BLaER1 treated with 17β-estradiol and CSF1 and Interleukin-3, amounts not matched to agents 10 nM and 100 nM (cell line): ENCODE data around the gene MTFP1.
A peak's percentile ranks its signal among the peaks of the same experiment; 100 is the strongest.

Experiments
- H3K27ac ChIP-seq, 11 experiments: shearing (Covaris generic); formaldehyde crosslinking; 2 replicates each; pipeline ENCODE4 v1.8.1; 2022
- H3K27me3 ChIP-seq, 11 experiments: shearing (Covaris generic); formaldehyde crosslinking; 2 replicates each; pipeline ENCODE4 v1.8.1; 2022
- H3K36me3 ChIP-seq, 11 experiments: shearing (Covaris generic); formaldehyde crosslinking; 2 replicates each; pipeline ENCODE4 v1.8.1; 2022
- H3K4me1 ChIP-seq, 10 experiments: shearing (Covaris generic); formaldehyde crosslinking; 2 replicates each; pipeline ENCODE4 v1.8.1; 2022
- H3K4me2 ChIP-seq, 11 experiments: shearing (Covaris generic); formaldehyde crosslinking; 2 replicates each; pipeline ENCODE4 v1.8.1; 2022
- H3K4me3 ChIP-seq, 10 experiments: shearing (Covaris generic); formaldehyde crosslinking; 2 replicates each; pipeline ENCODE4 v1.8.1; 2022
- H3K9ac ChIP-seq, 11 experiments: shearing (Covaris generic); formaldehyde crosslinking; 2 replicates each; pipeline ENCODE4 v1.8.1; 2022
- H3K9me3 ChIP-seq, 11 experiments: shearing (Covaris generic); formaldehyde crosslinking; replicated peaks in 1 of 11; 2 replicates each; pipeline ENCODE4 v1.8.1; 2022
- H4K20me1 ChIP-seq, 11 experiments: shearing (Covaris generic); formaldehyde crosslinking; 2 replicates each; pipeline ENCODE4 v1.8.1; 2022
- Cebpa-rat ChIP-seq, 11 experiments: shearing (Covaris generic); IDR thresholded peaks; 2 replicates each; pipeline ENCODE4 v1.8.1; 2022

The MTFP1 gene

DNA sequence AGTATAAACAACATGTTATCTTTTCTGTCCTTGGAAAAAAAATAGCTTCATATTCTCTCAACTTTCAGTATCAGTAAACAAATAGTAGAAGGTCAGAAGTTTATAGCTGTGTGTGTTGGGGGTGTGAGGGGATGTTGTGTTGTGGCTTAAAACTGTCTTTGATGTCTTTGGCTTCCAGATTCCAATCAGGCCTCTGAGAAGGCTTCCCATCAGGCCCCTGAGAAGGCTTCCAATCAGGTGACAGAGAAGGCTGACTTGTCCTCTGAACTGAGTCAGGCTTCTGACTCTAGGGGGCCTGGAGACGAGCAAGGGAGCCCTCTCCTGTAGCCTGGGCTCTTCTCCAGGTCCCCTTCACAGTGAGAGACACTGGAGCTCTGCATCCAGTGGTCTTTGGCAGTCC lies 9.3 kb downstream of the MTFP1 start:
- peak overlapping the region; percentile 38 to 80 (median 70) for H3K4me2 ChIP-seq
- H3K36me3 ChIP-seq = peaks cover 0 to 11% (median 0%) of the 10 kb centered on the region in 11 experiments; a peak in 5 of 22 replicates
- H3K9ac ChIP-seq = no peak overlapping the region; a peak in 1 of 22 replicates
- H3K9me3 ChIP-seq = peaks cover 3 to 17% (median 9%) of the 10 kb centered on the region in 11 experiments; a peak in 17 of 22 replicates
- peaks cover 0 to 25% (median 0%) of the 10 kb centered on the region in 11 experiments; a peak in 4 of 22 replicates for H4K20me1 ChIP-seq
- peaks cover 0 to 32% (median 0%) of the 10 kb centered on the region in 11 experiments; a peak in 8 of 22 replicates for H3K27me3 ChIP-seq
- peak overlapping the region in 7 of 10 experiments; percentile 3 to 48 (median 19); a peak in 10 of 20 replicates for H3K4me3 ChIP-seq
- H3K27ac ChIP-seq = peak overlapping the region in 6 of 11 experiments; percentile 19 to 65 (median 52); a peak in 12 of 22 replicates
- peaks cover 11 to 23% (median 17%) of the 10 kb centered on the region in 10 experiments for H3K4me1 ChIP-seq
- no peak for TF ChIP-seq Cebpa-rat (IDR thresholded peaks at IDR 0.05)

DNA sequence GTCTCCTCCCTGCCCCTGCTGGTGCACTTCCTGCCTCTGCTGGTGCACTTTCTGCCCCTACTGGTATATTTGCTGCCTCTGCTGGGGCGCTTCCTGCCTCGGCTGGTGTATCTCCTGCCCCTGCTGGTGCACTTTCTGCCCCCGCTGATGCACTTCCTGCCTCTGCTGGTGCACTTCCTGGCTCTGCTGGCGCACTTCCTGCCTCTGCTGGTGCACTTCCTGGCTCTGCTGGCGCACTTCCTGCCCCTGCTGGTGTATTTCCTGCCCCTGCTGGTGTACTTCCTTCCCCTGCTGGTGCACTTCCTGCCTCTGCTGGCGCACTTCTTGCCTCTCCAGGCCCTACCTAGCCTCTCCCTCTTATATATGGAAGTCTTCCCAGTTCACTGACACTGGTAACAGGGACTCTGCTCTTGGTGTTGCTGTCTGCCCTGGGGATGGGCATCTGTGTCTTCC lies 10.1 kb downstream of the MTFP1 start:
- Histone ChIP-seq H3K27ac (peak overlapping the region in 8 of 11 experiments; percentile 8 to 65 (median 42); a peak in 14 of 22 replicates), H3K36me3 (peaks cover 0 to 6% (median 0%) of the 10 kb centered on the region in 11 experiments; a peak in 2 of 22 replicates), H3K9ac (no peak overlapping the region; a peak in 1 of 22 replicates), H3K4me2 (peak overlapping the region; percentile 38 to 80 (median 70)), H3K4me3 (peak overlapping the region in 9 of 10 experiments; percentile 3 to 48 (median 19); a peak in 14 of 20 replicates), H3K27me3 (peaks cover 0 to 39% (median 0%) of the 10 kb centered on the region in 11 experiments; a peak in 8 of 22 replicates), H4K20me1 (peaks cover 0 to 26% (median 0%) of the 10 kb centered on the region in 11 experiments; a peak in 3 of 22 replicates), H3K4me1 (peaks cover 11 to 23% (median 17%) of the 10 kb centered on the region in 10 experiments), H3K9me3 (peaks cover 3 to 17% (median 9%) of the 10 kb centered on the region in 11 experiments; a peak in 17 of 22 replicates)
- no peak for TF ChIP-seq Cebpa-rat (IDR thresholded peaks at IDR 0.05)

GRCh38 chr22:30436196-30436595 lies 10.6 kb downstream of the MTFP1 start:
- no peak for TF ChIP-seq Cebpa-rat (IDR thresholded peaks at IDR 0.05)
- Histone ChIP-seq H3K4me1 (peaks cover 14 to 27% (median 21%) of the 10 kb centered on the region in 10 experiments), H3K27ac (peak overlapping the region in 7 of 11 experiments; percentile 8 to 65 (median 51); a peak in 12 of 22 replicates), H3K9ac (no peak overlapping the region), H3K9me3 (peaks cover 3 to 17% (median 9%) of the 10 kb centered on the region in 11 experiments; a peak in 17 of 22 replicates), H3K27me3 (peaks cover 0 to 44% (median 0%) of the 10 kb centered on the region in 11 experiments; a peak in 8 of 22 replicates), H4K20me1 (peaks cover 0 to 25% (median 0%) of the 10 kb centered on the region in 11 experiments; a peak in 4 of 22 replicates), H3K36me3 (peaks cover 0 to 6% (median 0%) of the 10 kb centered on the region in 11 experiments; a peak in 2 of 22 replicates), H3K4me3 (peak overlapping the region in 3 of 10 experiments; percentile 12 to 26 (median 23); a peak in 1 of 20 replicates), H3K4me2 (peak overlapping the region; percentile 38 to 80 (median 70); a peak in 15 of 22 replicates)

GRCh38 chr22:30438559-30438958 lies 13.0 kb downstream of the MTFP1 start:
- H3K4me1 ChIP-seq = peaks cover 34 to 49% (median 42%) of the 10 kb centered on the region in 10 experiments
- no peak overlapping the region for H3K27ac ChIP-seq
- no peaks in the 10 kb centered on the region; a peak in 1 of 22 replicates for H3K36me3 ChIP-seq
- H4K20me1 ChIP-seq = peaks cover 0 to 39% (median 0%) of the 10 kb centered on the region in 11 experiments; a peak in 5 of 22 replicates
- no peak overlapping the region for H3K4me3 ChIP-seq
- peaks cover 0 to 62% (median 6%) of the 10 kb centered on the region in 11 experiments; a peak in 13 of 22 replicates for H3K27me3 ChIP-seq
- no peak for TF ChIP-seq Cebpa-rat (IDR thresholded peaks at IDR 0.05)
- H3K9ac ChIP-seq = no peak overlapping the region
- peaks cover 3 to 17% (median 9%) of the 10 kb centered on the region in 11 experiments; a peak in 17 of 22 replicates for H3K9me3 ChIP-seq
- H3K4me2 ChIP-seq = no peak overlapping the region

DNA sequence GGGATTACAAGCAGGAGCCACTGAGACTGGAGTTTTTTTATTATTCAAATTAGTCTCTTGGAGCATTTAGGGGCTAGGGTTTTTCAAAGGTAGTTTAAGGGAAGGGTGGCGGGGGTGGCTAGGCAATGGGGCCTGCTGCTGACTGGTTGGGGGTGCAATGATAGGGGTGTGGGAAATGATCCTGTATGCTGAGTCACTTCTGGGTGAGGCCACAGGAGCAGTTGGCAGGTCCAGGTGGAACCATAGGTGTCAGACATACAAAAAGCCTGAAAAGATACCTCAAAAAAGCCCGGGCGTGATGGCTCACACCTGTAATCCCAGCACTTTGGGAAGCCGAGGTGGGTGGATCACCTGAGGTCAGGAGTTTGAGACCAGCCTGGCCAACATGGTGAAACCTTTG lies 13.7 kb downstream of the MTFP1 start:
- Histone ChIP-seq H3K36me3 (no peaks in the 10 kb centered on the region), H3K4me3 (no peak overlapping the region), H3K27me3 (peaks cover 0 to 69% (median 10%) of the 10 kb centered on the region in 11 experiments; a peak in 15 of 22 replicates), H3K4me2 (no peak overlapping the region), H4K20me1 (peaks cover 0 to 45% (median 0%) of the 10 kb centered on the region in 11 experiments; a peak in 5 of 22 replicates), H3K9me3 (peaks cover 3 to 17% (median 9%) of the 10 kb centered on the region in 11 experiments; a peak in 17 of 22 replicates), H3K4me1 (peaks cover 34 to 50% (median 44%) of the 10 kb centered on the region in 10 experiments), H3K27ac (no peak overlapping the region), H3K9ac (no peak overlapping the region)
- TF ChIP-seq Cebpa-rat (IDR thresholded peaks at IDR 0.05) = no peak

- Histone ChIP-seq H3K4me1 (peaks cover 32 to 46% (median 40%) of the 10 kb centered on the region in 10 experiments), H4K20me1 (peaks cover 0 to 51% (median 0%) of the 10 kb centered on the region in 11 experiments; a peak in 5 of 22 replicates), H3K4me3 (no peak overlapping the region), H3K27me3 (peaks cover 0 to 75% (median 13%) of the 10 kb centered on the region in 11 experiments; a peak in 16 of 22 replicates), H3K27ac (no peak overlapping the region), H3K36me3 (no peaks in the 10 kb centered on the region), H3K9ac (no peak overlapping the region), H3K9me3 (peaks cover 3 to 17% (median 9%) of the 10 kb centered on the region in 11 experiments; a peak in 17 of 22 replicates), H3K4me2 (no peak overlapping the region)
- no peak for TF ChIP-seq Cebpa-rat (IDR thresholded peaks at IDR 0.05)
Observed at GRCh38 chr22:30439836-30440235, 14.3 kb downstream of the MTFP1 start.

GRCh38 chr22:30441088-30441487 lies 15.5 kb downstream of the MTFP1 start:
- H3K4me1 ChIP-seq = peaks cover 23 to 33% (median 28%) of the 10 kb centered on the region in 10 experiments
- H4K20me1 ChIP-seq = peaks cover 0 to 62% (median 0%) of the 10 kb centered on the region in 11 experiments; a peak in 5 of 22 replicates
- H3K4me3 ChIP-seq = no peak overlapping the region
- no peak overlapping the region for H3K9ac ChIP-seq
- H3K27ac ChIP-seq = peak overlapping the region in 2 of 11 experiments; percentile 69 to 75; a peak in 2 of 22 replicates
- no peaks in the 10 kb centered on the region for H3K36me3 ChIP-seq
- peak overlapping the region in 3 of 11 experiments; percentile 13 to 59 (median 28); a peak in 4 of 22 replicates for H3K4me2 ChIP-seq
- H3K27me3 ChIP-seq = peaks cover 0 to 87% (median 13%) of the 10 kb centered on the region in 11 experiments; a peak in 16 of 22 replicates
- H3K9me3 ChIP-seq = peaks cover 0 to 5% (median 0%) of the 10 kb centered on the region in 11 experiments; a peak in 3 of 22 replicates
- no peak for TF ChIP-seq Cebpa-rat (IDR thresholded peaks at IDR 0.05)

DNA sequence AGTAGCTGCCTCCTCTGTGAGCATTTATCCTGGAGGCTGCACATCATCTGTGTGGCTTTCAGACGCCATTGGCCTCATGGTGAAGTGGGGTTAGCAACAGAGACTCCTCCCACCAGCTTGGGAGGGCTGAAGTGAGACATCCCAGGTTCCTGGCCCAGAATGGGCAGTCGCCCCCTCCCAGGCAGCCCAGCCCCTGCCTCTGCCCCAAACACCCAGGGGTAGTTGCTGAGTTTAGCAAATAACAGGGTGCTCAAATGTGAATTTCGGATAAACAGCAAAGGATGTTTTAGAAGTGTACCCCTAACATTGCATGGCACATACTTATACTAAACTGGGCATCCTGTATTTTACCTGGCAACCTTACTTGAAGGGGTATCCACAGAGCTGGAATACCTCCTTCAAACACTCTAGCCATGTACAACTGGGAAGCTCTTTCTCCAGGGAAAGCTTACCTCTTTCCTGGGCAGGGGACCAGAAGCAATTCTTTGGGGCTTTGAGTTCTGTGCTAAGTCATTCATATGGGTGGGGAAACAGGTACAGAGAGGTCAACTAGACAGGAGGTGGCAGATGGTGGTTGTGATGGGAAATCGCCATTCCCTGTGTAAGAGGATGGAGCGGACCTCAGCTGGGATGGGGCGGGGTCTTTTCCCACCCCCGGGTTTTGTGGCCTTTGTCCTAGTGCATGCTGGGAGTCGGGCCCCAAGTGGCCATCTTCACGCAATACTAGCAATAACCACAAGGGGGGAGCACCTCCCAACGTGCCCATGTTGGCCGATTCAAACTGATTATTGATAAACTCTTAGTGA lies 19.3 kb downstream of the MTFP1 start:
- Histone ChIP-seq H3K27me3 (peaks cover 0 to 94% (median 13%) of the 10 kb centered on the region in 11 experiments; a peak in 16 of 22 replicates), H3K27ac (no peak overlapping the region), H3K9ac (no peak overlapping the region), H3K4me1 (peaks cover 23 to 30% (median 28%) of the 10 kb centered on the region in 10 experiments), H4K20me1 (peaks cover 0 to 73% (median 0%) of the 10 kb centered on the region in 11 experiments; a peak in 5 of 22 replicates), H3K9me3 (no peaks in the 10 kb centered on the region), H3K36me3 (no peaks in the 10 kb centered on the region), H3K4me3 (no peak overlapping the region), H3K4me2 (peak overlapping the region in 3 of 11 experiments; percentile 4 to 46 (median 8); a peak in 5 of 22 replicates)
- TF ChIP-seq Cebpa-rat (IDR thresholded peaks at IDR 0.05) = no peak
